Stimulated activated naive CD8-positive, alpha-beta T cell treated with anti-CD3 and anti-CD28 coated beads, Interleukin-15, Interleukin-2, amounts not matched to agents 100 ng/mL and 50 ng/mL, for 24 hours (primary cell): Measurements from ENCODE around the gene IARS1.

Source experiments
- H3K27ac Mint-ChIP-seq: one replicate; pipeline ENCODE4 v1.8.0; 2021; ENCODE audit warnings: mild to moderate bottlenecking, mixed read lengths
- H3K27me3 Mint-ChIP-seq: one replicate; pipeline ENCODE4 v1.8.0; 2021; ENCODE audit warnings: mixed read lengths
- H3K36me3 Mint-ChIP-seq: one replicate; pipeline ENCODE4 v1.8.0; 2021; ENCODE audit warnings: low read depth, mixed read lengths
- H3K4me1 Mint-ChIP-seq: one replicate; pipeline ENCODE4 v1.8.0; 2021; ENCODE audit warnings: low read depth, mixed read lengths
- H3K4me3 Mint-ChIP-seq: one replicate; pipeline ENCODE4 v1.8.0; 2021; ENCODE audit warnings: mild to moderate bottlenecking, mixed read lengths
- H3K9me3 Mint-ChIP-seq: one replicate; pipeline ENCODE4 v1.8.0; 2021; ENCODE audit warnings: mixed read lengths

Gene IARS1

DNA sequence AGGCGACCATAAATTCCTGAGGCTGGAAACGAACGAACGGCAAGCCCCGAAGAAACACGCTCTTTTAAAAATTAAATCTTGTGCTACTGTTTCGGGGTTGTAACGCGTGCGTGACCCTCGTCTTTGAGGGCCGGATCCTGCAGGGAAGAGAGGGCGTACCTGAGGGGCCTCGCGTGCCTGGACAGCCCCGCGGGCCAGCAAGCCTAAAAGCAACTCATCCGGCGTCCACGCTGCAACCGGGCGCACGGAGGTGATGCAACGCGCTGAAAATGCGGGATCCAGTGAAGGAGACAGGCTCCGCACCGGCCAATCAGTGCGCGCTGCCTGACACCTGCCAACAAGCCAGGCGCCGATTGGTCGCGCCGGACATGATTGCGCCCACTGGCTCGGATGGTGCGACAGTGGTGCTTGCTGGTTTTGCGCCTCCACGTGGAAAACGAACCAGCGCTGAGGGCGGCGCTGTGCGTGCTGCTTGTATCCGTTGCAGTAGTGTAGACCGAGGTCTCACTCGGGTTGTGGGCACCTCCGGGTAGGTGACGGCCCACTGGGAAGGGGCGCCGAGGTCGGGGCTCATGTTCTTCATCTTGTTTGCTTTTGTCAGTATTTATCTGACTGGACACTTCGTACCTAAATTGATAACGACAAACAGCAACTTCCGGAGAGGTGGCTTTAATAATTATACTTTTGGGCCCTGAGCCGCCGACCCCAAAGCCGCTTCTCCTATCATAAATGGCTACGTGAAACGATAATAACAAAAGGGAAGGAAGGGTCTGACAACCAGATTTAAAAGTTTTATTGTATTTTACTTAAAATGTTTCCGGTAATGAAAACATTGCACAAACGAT, at the start of gene IARS1:
IARS1 (minus strand) TSS at position 246 of the 845 bp plus-strand sequence. CDS start 4,278 bp downstream, outside the sequence.
- Mint-ChIP-seq H3K27me3 (no peaks in the 10 kb centered on the region), H3K36me3 (peaks cover 67% of the 10 kb centered on the region), H3K4me1 (peaks cover 75% of the 10 kb centered on the region), H3K27ac (peak within 1 kb of the TSS; percentile 97), H3K9me3 (no peaks in the 10 kb centered on the region), H3K4me3 (peak within 1 kb of the TSS; percentile 98)

DNA sequence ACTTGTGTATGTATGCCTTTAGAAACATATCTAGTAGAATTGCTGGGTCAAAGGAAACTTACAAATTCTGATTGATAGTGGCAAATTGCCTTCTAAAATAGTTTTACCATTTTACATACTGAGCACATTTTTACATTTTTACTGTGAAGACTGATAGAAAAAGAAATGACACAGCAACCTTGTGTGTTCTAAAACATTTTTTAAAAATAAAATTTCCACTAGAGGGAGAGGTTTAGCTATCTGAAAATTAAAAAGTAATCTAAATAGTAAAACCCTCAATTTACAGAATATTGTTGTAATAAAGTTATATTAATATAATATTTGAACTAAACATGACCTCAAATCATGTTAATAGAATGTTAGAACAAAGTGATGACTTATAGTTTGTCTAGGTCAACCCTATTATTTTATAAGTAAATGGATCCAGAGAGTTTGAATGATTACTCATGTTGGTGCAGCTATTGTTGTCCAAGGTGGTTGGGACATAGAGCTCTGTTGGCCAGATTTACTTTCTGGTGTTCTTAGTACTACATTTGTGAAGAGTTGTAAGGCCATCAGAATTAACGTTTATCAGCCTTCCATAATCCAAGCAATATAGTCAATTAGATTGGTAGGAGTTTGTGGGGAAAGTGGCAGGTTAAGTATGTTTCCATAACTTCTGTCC, 49.5 kb upstream of the IARS1 start:
- H3K4me3 Mint-ChIP-seq: no peak overlapping the region
- no peak overlapping the region for H3K27ac Mint-ChIP-seq
- H3K4me1 Mint-ChIP-seq: no peaks in the 10 kb centered on the region
- no peaks in the 10 kb centered on the region for H3K27me3 Mint-ChIP-seq
- no peaks in the 10 kb centered on the region for H3K9me3 Mint-ChIP-seq
- H3K36me3 Mint-ChIP-seq: peaks cover 47% of the 10 kb centered on the region

DNA sequence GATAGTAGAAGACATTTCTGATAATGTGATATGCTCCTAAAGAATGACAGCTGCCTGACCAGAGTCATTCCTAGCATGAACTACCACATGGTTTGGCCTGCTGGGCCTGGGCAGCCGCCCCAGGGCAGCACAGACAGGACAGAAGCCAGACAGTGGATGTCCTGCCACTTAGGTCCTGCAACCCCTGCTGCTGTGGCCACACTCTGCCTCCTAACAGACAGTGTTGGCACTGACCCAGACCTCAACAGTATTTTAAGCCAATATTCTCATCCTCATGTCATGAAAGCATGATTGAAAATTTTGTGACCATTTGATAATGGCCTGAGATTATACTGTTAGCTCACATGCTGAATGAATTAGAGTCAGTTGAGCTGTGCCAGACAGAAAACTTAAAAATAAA, 48.1 kb upstream of the IARS1 start:
- Mint-ChIP-seq H3K9me3 (no peaks in the 10 kb centered on the region), H3K4me3 (no peak overlapping the region), H3K36me3 (peaks cover 46% of the 10 kb centered on the region), H3K4me1 (no peaks in the 10 kb centered on the region), H3K27ac (no peak overlapping the region), H3K27me3 (no peaks in the 10 kb centered on the region)

DNA sequence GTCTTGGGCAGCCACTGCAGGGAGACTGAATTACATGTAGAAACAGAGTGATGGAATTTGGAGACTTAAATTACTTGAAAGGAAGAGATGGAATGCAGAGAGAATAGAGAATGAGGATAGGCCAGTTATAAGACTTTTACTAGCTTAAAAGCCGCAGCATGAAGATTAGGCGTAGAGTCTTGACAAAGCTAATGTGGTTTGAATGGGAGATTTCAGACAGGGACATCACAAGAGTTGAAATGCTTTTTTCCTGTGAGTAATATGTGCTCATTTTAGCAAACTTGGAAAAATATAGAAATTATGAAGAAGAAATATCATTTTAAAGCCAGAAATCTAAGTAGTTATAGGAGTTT, 39.8 kb upstream of the IARS1 start:
- H3K27ac Mint-ChIP-seq: no peak overlapping the region
- no peak overlapping the region for H3K4me3 Mint-ChIP-seq
- peaks cover 3% of the 10 kb centered on the region for H3K4me1 Mint-ChIP-seq
- no peaks in the 10 kb centered on the region for H3K27me3 Mint-ChIP-seq
- H3K36me3 Mint-ChIP-seq: peaks cover 49% of the 10 kb centered on the region
- no peaks in the 10 kb centered on the region for H3K9me3 Mint-ChIP-seq

DNA sequence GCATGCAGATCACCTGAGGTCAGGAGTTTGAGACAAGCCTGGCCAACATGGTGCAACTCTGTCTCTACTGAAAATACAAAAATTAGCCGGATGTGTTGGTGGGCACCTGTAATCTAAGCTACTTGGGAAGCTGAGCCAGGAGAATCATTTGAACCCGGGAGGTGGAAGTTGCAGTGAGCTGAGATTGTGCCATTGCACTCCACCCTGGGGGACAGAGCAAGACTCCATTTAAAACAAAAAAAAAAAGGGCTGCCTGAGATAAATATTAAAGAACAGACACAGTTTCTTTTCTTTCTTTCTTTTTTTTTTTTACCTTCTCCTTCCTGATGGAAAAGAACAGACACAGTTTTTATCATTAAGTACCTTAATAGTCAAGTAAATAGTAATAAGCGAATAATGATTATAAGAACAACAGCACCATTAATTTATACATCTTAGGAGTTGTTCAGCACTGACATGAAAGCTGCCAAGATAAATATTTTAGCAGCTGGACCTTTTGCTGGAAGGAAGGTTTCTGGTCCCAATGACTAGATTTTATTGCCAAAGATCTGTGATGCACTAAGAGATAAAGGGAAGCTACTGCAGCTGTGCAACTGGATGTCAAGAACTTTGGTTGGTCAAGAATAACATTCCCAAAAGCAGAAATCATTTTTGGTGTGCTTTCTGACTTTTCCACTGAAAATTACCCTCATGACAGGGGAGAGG, 39.2 kb upstream of the IARS1 start:
- Mint-ChIP-seq H3K27ac (no peak overlapping the region), H3K4me1 (peaks cover 8% of the 10 kb centered on the region), H3K36me3 (peaks cover 47% of the 10 kb centered on the region), H3K27me3 (no peaks in the 10 kb centered on the region), H3K4me3 (no peak overlapping the region), H3K9me3 (no peaks in the 10 kb centered on the region)

DNA sequence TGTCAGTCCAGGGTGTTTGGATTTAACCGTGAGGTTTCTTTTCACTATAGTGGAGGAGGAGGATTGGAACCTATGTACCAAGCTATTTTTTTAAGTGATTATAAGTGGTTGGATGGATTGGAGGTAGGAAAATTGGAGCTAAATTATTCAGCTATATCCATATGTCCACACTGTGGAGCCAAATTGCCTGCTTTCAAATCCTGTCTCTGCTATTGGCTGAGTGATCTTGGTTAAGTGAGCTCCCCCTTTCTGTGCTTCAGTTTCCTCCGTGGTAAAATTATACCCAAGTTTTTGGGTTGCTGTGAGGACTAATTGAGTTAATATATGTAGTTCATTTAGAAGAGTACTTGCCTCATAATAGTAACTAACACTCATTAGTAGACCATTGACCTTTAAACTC, 34.7 kb upstream of the IARS1 start:
- peaks cover 27% of the 10 kb centered on the region for H3K36me3 Mint-ChIP-seq
- peaks cover 33% of the 10 kb centered on the region for H3K4me1 Mint-ChIP-seq
- no peaks in the 10 kb centered on the region for H3K9me3 Mint-ChIP-seq
- H3K27ac Mint-ChIP-seq: no peak overlapping the region
- no peaks in the 10 kb centered on the region for H3K27me3 Mint-ChIP-seq
- H3K4me3 Mint-ChIP-seq: no peak overlapping the region

DNA sequence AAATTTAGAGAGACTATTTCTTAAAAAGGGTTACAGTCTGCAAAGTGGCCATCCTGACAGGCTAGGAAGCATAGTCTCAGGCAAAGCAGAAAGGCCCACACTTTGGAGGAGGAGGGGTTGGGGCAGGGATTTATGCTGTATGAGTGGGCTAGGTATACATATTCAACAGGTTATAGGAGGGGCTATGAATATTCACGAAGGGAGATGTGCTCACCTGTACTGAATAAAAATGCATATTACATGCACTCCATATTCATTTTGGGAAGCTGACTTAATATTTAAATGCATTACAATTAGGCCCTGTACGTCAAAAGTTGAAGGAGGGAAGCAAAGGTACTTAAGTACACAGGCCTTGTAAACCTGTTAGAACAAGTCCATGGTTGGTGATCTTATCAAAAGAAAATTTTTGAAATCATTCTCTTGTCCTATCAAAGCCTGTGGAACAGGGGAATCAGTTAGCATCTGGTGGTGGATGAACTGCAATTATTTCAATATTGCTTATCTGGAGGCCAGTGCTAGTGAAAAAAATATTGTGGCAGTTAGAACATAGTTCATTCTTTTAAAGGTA, 33.9 kb upstream of the IARS1 start:
- no peaks in the 10 kb centered on the region for H3K9me3 Mint-ChIP-seq
- H3K27ac Mint-ChIP-seq: peak overlapping the region; percentile 99
- no peaks in the 10 kb centered on the region for H3K27me3 Mint-ChIP-seq
- H3K36me3 Mint-ChIP-seq: peaks cover 27% of the 10 kb centered on the region
- H3K4me1 Mint-ChIP-seq: peaks cover 40% of the 10 kb centered on the region
- peak overlapping the region; percentile 97 for H3K4me3 Mint-ChIP-seq

DNA sequence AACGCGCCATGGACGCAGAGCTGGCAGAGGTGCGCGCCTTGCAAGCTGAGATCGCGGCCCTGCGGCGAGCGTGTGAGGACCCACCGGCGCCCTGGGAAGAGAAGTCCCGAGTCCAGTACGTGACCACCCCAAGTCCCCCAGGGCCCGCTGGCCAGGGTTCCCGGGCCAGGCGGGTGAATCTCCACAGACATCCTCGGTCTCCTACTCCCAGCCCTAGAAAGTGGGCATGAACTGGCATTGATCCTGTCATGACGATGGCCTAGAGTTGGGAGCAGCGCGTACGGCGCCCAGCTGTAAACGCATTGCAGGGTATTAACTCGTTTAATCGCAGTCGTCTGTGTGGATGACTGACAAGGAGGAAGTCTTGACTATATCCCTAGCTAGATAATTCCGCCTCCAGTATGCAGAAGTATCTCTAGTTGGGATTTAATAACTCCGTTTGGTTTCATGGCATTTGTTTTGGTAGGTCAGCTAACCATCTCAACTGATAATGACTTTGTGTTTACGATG, 32.5 kb upstream of the IARS1 start:
- Mint-ChIP-seq H3K4me1 (peaks cover 40% of the 10 kb centered on the region), H3K27ac (peak overlapping the region; percentile 99), H3K4me3 (peak overlapping the region; percentile 97), H3K9me3 (no peaks in the 10 kb centered on the region), H3K36me3 (peaks cover 33% of the 10 kb centered on the region), H3K27me3 (no peaks in the 10 kb centered on the region)

DNA sequence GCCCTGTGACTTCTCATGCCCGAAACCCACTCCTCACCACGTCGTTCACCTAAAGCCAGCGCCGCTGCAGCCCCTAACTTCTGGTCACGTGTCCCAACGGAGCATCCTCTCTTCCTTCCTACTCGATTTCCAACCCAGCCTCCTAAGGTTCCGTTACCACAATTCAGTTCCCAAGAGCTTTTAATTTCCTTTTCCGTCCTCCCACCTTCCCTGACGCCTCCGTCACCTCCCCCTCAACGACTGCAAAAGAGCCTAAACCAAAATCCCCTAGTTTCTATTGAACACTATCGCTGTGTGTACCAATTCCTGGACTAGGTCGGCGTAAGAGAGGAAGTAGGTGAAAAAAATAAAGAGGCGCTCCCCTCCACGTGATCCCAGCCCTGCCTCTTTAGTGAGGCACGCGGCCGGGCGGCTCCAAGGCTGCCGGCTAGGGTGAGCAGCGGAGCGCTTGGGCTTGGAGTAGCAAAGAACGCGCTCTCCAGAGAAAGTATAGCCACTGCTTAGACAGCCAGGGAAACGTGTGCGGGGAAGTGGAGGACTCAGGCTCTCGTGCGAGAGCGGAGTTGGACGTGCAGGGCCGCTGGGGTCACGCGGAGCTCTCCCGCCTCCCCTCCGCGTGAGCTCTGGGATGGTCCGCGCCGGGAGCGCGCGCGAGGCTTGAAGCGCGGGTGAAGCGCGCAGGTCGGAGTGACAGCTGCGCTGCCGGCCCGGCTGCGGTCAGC, 31.9 kb upstream of the IARS1 start, which contains the start of the genes CENPP and NOL8:
CENPP (plus strand) TSS at position 685 of the 722 bp plus-strand sequence.
NOL8 (minus strand) TSS at position 82 of the 722 bp plus-strand sequence. CDS start 1,189 bp downstream, outside the sequence.
- Mint-ChIP-seq H3K9me3 (no peaks in the 10 kb centered on the region), H3K27ac (peak within 1 kb of the TSS; percentile 99), H3K27me3 (no peaks in the 10 kb centered on the region), H3K4me3 (peak within 1 kb of the TSS; percentile 97), H3K4me1 (peaks cover 40% of the 10 kb centered on the region), H3K36me3 (peaks cover 37% of the 10 kb centered on the region)

DNA sequence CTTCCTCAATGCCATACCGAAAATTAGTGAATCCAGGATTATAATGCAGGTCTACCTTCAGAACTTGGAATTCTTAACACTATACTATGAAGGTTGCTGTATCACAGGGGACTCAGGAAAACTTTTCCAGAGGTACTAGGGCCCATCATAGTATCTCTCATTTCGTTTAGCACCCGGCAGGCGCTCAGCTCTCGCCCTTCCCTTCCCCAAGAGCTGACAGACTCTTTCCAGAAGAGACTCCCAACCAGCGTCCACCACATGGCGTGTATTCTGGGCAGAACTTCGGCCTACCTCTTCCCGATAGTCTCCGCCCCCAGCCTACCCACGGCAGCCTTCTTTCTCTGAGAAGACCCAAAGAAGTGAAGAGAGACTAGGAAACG, 31.4 kb upstream of the IARS1 start:
- peaks cover 35% of the 10 kb centered on the region for H3K36me3 Mint-ChIP-seq
- H3K4me3 Mint-ChIP-seq: peak overlapping the region; percentile 97
- H3K27me3 Mint-ChIP-seq: no peaks in the 10 kb centered on the region
- H3K27ac Mint-ChIP-seq: peak overlapping the region; percentile 99
- peaks cover 40% of the 10 kb centered on the region for H3K4me1 Mint-ChIP-seq
- H3K9me3 Mint-ChIP-seq: no peaks in the 10 kb centered on the region

DNA sequence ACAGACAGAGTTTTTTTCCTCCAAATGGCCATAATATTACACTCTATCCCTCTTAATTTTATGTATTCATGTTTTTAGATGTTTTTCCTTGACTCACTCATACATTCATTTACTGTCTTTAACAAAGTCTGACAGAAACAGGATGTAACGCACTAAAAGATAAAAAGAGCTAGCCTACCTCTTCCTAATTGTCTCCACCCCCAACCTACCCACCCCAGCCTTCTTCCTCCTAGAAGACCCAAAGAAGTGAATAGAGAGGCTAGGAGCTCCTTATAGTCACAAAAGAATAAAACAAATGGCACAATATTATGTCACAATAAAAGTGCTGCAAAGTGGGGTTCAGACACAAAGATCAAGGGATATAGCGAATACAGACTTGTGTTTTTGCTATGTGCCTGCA, 30.9 kb upstream of the IARS1 start:
- H3K4me1 Mint-ChIP-seq: peaks cover 40% of the 10 kb centered on the region
- H3K9me3 Mint-ChIP-seq: no peaks in the 10 kb centered on the region
- H3K27ac Mint-ChIP-seq: peak overlapping the region; percentile 99
- peak overlapping the region; percentile 97 for H3K4me3 Mint-ChIP-seq
- peaks cover 40% of the 10 kb centered on the region for H3K36me3 Mint-ChIP-seq
- H3K27me3 Mint-ChIP-seq: no peaks in the 10 kb centered on the region

DNA sequence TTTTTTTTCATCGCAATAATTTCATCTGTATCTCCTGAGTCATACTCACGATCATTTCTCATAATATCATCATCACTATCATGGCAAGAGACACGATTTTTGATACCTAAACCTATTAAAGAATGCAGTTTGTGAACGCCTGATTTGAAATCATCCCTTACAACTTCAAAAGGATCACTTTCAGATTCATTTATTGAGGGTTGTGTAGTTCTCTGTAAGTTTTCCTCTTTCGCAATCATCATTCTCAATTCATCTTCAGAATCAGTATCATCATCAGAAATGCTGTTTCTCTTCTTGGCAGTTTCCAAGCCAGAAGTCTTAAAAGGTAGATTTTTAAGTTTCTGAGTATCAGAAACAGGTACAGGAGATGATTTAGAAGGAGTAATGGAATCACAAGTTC, 22.0 kb upstream of the IARS1 start:
- Mint-ChIP-seq H3K27me3 (no peaks in the 10 kb centered on the region), H3K4me1 (peaks cover 27% of the 10 kb centered on the region), H3K9me3 (no peaks in the 10 kb centered on the region), H3K4me3 (no peak overlapping the region), H3K27ac (no peak overlapping the region), H3K36me3 (peaks cover 85% of the 10 kb centered on the region)

DNA sequence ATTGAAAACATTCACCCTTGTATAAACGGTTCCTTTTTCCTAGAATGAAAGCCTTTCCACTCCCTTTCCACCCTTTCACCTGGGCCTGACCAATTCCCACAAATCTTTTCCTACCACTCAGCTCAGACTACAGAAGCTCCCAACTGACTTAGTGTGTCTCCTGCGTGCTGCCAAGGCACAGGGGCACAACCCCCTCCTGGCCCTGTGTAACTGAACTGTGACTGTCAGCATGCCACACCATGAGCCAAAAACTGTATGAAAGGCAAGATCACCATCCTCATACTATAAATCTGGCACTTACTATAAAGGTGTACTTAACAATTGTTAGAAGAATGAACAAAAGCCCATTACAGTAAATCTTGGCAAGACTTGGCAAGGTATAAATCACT, 20.1 kb upstream of the IARS1 start:
- Mint-ChIP-seq H3K9me3 (no peaks in the 10 kb centered on the region), H3K4me1 (peaks cover 27% of the 10 kb centered on the region), H3K27ac (peak overlapping the region; percentile 63), H3K36me3 (peaks cover 85% of the 10 kb centered on the region), H3K27me3 (no peaks in the 10 kb centered on the region), H3K4me3 (no peak overlapping the region)
